ENCODE measurements around the gene RERE.
A peak's percentile ranks its signal among the peaks of the same experiment; 100 is the strongest.
"Not testable (repeated sequence)": the region's sequence is repeated elsewhere in the genome, so short reads cannot be mapped to it uniquely, and the experiment has no call there.

The RERE gene

GRCh38 chr1:8398086-8398485, 419.4 kb downstream of the RERE start:
- DNase-seq, result no peak

GRCh38 chr1:8397511-8397910, 419.9 kb downstream of the RERE start:
- no peak for DNase-seq

- DNase-seq, result no peak
Measured at GRCh38 chr1:8396786-8397406, 420.5 kb downstream of the RERE start.

GRCh38 chr1:8396083-8396785, 421.2 kb downstream of the RERE start:
- no peak for DNase-seq

- DNase-seq, result no peak
Measured at GRCh38 chr1:8395433-8395866, 422.0 kb downstream of the RERE start.

GRCh38 chr1:8394456-8395321, 422.8 kb downstream of the RERE start:
- DNase-seq, result no peak

GRCh38 chr1:8392522-8392921, 424.9 kb downstream of the RERE start:
- DNase-seq, result no peak

- no peak for DNase-seq
Measured at GRCh38 chr1:8390707-8391106, 426.7 kb downstream of the RERE start.

- no peak for DNase-seq
Measured at GRCh38 chr1:8389958-8390535, 427.4 kb downstream of the RERE start.

GRCh38 chr1:8388732-8389562, 428.5 kb downstream of the RERE start:
- no peak for DNase-seq

GRCh38 chr1:8386247-8386646, 431.2 kb downstream of the RERE start:
- no peak for DNase-seq

GRCh38 chr1:8384577-8384976, 432.9 kb downstream of the RERE start:
- DNase-seq, result peak in 1 of 14 donors; percentile 27

GRCh38 chr1:8384088-8384487, 433.4 kb downstream of the RERE start:
- no peak for DNase-seq

GRCh38 chr1:8382608-8383505, 434.6 kb downstream of the RERE start:
- DNase-seq, result no peak

- peak in 10 of 14 donors; percentile 30 to 83 (median 46) for DNase-seq
Measured at GRCh38 chr1:8382051-8382505, 435.4 kb downstream of the RERE start.

- DNase-seq, result no peak
Measured at GRCh38 chr1:8381618-8382017, 435.8 kb downstream of the RERE start.

- DNase-seq, result not testable (repeated sequence)
Measured at GRCh38 chr1:8380310-8380709, 437.1 kb downstream of the RERE start.

- DNase-seq, result no peak
Measured at GRCh38 chr1:8379513-8380186, 437.8 kb downstream of the RERE start.

- DNase-seq, result peak in 3 of 14 donors; percentile 21 to 22 (median 22)
Measured at GRCh38 chr1:8378981-8379470, 438.4 kb downstream of the RERE start.

- no peak for DNase-seq
Measured at GRCh38 chr1:8378178-8378577, 439.3 kb downstream of the RERE start.
